UCSD-AML1 (cell line): ENCODE measurements around the gene FAM120B.
"Not testable (repeated sequence)": the region's sequence is repeated elsewhere in the genome, so short reads cannot be mapped to it uniquely, and the experiment has no call there.

Experiments used
- DNase-seq: peaks from one replicate; lab custom pipeline; 2025; ENCODE audit not compliant: unreplicated experiment; lab: John Stamatoyannopoulos, UW

FAM120B gene

DNA sequence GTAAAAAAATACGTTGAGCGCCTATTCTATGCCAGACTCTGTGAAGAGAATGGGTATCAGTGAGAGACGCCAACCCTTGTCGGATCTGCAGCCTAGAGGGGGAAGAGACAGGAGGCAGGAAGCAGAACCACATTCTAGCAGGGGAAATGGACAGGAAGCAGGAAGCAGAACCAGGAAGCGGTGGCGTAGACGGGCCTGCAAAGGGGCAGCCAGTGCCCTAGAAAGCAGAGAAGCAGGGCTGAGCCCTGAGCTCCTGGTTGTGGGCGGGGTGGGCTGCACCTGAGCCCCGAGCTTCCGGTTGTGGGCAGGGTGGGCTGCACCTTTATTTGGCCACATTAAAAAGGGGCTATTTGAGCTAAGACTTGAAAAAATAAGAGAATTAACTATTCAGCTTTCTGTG lies 71.9 kb downstream of the FAM120B start:
- no peak for DNase-seq

DNA sequence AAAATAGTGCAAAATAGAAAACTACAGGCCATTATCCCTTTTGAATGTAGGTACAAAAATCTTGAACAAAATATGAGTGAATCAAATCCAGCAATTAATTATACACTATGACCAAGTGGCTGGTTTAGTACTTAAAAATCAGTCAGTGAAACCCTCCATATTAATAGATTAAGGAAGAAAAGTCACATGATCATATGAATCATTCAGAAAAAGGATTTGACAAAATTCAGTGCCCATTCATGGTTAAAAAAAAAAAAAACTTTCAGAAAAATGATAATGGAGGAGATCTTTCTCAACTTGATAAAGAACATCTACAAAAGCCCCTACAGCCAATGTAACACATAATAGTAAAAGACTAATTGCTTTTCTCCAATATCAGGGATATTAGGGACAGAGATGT lies 75.0 kb downstream of the FAM120B start:
- no peak for DNase-seq

DNA sequence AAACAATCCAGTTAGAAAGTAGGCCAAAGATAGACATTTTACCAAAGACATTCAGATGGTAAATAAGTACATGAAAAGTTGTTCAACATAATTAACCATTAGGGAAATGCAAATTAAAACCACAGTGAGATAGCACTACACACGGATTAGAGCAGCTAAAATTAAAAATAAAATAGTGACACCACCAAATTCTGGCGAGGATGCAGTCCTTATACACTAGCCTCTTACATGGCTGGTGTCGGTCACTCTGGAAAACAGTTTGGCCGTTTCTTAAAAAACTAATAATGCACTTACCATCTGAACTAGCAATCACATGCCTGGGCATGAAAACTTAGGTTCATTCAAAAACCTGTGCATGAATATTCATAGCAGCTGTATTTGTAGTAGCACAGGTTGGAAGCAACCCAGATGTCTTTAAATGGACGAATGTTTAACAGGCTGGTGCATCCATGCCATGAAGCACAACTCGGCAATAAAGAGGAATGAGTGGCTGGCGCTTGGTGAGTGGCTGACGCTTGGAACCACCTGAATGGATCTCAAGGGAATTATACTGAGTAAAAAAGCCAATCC lies 77.0 kb downstream of the FAM120B start:
- no peak for DNase-seq

DNA sequence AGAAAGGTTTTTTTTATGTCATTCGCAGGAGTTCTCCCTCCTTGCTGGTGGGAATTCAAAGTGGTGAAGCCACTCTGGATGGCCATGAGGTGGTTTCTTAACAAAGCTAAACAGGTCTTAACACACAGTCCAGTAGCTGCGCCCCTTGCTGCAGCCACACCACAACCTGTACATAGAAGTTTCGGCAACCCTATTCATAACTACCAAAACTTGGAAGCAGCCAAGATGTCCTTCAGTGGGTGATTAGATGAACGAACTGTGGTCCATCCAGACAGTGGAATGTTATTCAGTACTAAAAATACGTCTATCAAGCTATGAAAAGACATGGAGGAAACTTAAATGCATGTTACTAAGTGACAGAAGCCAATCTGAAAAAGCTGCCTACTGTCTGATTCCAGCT lies 78.9 kb downstream of the FAM120B start:
- no peak for DNase-seq

DNA sequence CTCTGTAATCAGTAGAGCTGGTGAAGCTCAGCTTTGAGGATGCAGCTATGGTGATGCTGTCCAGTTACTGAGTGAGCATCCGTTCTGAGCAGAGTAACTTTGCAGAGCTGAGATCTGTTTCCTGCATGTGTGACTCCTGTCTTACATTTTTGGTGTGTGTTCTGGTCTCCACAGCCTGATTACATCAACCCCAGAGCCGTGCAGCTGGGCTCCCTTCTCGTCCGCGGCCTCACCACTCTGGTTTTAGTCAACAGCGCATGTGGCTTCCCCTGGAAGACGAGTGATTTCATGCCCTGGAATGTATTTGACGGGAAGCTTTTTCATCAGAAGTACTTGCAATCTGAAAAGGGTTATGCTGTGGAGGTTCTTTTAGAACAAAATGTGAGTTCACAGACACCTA lies 81.6 kb downstream of the FAM120B start:
- DNase-seq: no peak

DNA sequence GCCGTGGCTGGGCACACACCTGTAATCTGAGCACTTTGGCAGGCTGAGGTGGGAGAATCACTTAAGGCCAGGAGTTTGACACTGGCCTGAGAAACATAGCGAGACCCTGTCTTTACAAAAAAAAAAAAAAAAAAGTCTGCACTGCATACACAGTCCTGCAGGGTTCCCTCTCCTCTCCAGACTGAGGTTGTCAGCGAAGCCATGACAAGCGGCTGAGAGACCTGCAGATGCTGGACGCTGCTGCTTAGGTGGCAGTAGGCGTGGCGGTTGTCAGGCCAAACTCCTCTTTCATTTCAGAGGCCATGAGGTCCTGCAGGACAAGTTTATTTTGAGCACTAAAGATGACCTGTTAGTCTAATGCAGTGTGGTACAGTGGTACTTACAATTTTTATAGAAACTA lies 86.5 kb downstream of the FAM120B start:
- no peak for DNase-seq

DNA sequence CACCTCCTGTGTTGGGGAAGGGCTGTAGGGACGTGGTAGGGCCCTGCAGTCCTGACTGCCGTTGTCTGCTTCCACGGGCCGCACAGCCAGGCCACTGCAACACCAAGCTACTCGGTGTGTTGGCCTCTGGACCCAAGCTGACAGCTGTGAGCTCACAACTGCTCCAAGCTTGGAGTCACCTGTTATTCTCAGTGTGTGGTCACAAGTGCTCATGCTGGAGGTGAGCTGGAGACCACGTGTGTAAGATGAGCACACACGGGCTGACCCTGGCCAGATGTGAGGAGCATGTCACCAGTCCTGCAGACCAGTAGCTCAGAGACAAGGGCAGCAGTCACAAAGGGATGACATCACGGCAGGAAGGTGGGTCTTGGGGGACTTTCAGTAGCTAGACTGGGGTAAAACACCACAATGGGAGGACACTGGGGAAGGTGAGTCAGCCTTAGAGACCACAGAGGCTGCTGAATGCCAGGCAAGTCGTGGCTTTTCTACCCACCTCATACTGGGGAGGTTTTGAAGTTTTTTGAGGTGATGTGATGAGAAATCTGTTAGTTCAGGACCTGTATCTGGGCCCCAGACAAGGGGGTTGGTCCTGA lies 87.3 kb downstream of the FAM120B start:
- DNase-seq: no peak

DNA sequence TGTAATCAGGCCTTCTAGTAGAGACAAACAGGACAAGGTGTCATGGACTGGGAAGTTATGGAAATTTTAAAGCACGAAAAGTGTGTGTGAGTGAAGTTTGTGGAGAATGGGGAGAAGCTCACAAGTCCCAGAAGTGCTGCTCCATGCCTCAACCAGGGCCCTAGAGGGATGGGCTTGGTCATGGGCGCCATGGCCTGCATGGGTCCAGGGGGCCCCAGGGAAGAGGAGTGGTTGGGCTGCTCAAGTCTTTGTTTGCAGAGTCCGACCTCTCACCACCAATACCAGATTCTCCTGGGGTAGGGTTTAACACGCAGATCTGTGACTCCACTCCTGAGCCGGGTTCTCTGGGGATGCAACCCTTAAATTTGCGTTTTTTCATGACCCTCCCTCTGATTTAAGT lies 88.4 kb downstream of the FAM120B start:
- no peak for DNase-seq

DNA sequence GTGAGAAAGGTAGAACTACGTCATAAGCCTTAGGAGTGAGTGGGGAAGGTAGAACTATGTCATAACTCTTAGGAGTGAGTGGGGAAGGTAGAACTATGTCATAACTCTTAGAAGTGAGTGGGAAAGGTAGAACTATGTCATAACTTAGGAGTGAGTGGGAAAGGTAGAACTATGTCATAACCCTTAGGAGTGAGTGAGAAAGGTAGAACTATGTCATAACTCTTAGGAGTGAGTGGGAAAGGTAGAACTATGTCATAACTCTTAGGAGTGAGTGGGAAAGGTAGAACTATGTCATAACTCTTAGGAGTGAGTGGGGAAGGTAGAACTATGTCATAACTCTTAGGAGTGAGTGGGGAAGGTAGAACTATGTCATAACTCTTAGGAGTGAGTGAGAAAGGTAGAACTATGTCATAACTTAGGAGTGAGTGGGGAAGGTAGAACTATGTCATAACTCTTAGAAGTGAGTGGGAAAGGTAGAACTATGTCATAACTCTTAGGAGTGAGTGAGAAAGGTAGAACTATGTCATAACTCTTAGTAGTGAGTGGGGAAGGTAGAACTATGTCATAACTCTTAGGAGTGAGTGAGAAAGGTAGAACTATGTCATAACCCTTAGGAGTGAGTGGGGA lies 92.3 kb downstream of the FAM120B start:
- DNase-seq: not testable (repeated sequence)

DNA sequence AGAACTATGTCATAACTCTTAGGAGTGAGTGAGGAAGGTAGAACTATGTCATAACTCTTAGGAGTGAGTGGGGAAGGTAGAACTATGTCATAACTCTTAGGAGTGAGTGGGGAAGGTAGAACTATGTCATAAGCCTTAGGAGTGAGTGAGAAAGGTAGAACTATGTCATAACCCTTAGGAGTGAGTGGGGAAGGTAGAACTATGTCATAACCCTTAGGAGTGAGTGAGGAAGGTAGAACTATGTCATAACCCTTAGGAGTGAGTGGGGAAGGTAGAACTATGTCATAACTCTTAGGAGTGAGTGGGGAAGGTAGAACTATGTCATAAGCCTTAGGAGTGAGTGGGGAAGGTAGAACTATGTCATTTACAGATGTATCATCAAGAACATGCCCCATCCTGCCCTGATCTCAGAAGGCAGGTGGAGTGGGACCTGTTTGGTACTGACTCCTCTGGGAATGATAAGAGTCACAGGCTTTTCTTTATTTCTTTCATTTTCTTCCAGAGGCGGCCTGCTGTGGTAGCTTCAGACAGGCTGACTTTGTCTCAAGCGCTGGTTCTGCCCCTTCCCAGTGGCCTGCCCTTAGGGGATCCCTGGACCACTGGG lies 93.5 kb downstream of the FAM120B start:
- not testable (repeated sequence) for DNase-seq

DNA sequence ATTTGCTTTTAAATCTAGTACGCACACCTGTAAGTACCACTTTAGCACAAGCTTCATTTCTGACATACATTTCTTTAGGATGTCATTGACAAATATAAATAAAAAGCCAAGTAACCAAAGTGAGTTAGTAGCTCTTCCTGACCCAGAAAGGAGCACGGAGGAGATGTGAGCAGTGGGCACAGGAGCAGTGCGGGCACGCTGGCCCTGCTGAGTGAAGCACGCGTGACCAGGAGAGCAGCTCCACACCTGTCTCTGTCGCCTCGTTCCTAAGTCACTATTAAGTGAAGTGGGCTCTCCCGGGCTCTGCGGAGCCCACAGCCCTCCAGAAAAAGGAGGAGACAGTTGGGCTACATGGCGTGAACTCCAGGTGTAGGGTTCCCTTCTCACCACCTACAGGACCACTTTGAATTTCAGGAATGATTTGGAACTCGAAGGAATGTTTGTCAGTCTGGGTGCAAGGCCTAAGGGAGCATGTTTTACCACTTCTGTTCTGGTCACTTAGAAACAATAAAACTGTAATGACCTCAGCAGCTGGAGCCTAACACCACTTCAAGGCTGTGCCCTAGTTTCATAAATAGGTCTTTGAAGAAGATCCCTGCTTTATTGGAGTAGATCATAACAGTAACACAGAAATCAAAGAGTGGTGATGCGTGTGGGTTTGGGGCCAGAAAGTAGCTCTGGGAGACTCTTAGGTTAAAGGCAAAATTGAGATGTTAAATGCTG lies 95.9 kb downstream of the FAM120B start:
- no peak for DNase-seq

DNA sequence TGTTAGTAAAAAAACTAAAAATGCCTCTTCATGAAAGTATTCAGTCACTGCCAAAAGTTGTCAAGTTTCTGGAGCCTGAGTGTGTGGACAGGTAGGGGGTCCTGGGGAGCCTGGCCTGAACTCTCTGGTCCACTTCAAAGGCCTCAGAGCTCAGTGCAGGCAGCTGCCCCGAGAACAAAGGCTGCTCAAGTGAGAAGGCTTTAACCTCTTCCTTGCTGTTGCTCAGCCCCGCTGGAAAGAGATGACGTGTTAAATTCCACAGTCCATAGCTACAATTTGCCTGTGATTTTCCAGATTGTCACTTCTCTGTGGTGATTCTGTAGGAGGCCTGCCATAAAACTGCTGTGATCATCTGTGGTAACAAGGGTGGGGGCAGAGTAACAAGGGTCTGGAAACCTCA lies 96.9 kb downstream of the FAM120B start:
- no peak for DNase-seq

DNA sequence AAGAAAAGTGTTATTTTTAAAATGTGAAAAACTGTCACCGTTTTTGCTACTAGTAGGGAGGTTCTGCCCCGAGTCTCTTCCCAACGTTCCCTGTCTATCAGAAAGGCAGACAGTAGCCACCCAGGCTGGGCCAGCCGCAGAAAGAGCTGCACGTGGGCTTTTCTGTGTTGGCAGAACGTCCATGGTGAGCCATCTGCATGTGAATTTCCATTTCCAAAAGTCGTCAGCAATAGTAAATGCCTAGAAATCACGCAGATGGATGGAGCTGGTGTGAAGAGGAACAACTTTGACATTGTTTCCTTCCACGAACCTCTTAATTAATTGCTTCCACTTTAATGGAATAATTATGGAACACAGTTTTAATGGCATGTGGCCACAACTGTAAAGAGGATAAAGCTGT lies 97.5 kb downstream of the FAM120B start:
- no peak for DNase-seq

DNA sequence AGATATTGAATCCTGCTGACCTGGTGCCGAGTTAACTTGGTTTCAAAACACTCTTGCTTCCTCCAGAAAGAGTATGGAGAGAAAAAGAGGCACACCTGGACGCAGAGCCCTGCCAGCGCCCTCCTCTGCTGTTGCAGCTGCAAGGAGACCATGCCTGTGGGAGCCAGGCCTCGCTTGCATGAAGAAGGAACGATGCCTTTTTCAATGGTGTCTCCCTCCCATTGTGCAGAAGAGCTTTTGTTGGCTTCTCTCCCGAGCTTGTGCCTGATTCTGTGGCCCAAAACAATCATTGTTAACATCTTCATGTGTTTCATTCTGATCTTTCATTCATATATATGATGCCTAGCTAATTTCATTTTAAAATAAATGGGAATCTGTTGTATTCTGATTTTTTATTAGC lies 98.1 kb downstream of the FAM120B start:
- no peak for DNase-seq

DNA sequence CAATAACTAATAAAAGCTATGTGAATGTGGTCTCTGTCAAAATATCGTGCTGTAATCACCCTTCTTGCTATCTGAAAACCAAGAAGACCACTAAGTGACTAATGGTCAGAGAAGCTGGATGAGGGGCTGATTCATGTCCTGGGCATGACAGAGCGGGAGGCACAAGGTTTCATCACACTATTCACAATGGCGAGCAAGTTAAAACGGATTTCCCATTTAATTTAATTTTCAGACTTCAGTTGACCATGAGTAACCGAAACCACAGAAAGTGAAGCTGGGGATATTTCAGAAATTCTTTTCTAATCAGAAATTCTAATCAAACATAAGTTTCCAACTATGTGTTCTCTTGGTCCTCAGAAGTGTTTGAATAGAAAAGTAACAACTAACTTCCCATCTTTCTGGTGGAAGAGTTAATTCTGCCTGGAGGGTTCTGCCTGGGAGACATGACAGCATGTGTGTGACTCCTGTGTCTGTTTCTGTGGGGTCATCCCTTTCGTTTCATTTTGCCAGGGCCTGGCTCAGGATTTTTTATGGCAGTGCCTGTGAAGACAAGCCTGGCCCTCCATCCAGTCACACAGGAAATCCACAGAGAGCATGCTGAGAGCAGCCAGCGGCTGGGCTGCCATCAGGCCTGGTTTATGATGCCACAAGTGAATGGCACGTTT lies 98.9 kb downstream of the FAM120B start:
- no peak for DNase-seq

DNA sequence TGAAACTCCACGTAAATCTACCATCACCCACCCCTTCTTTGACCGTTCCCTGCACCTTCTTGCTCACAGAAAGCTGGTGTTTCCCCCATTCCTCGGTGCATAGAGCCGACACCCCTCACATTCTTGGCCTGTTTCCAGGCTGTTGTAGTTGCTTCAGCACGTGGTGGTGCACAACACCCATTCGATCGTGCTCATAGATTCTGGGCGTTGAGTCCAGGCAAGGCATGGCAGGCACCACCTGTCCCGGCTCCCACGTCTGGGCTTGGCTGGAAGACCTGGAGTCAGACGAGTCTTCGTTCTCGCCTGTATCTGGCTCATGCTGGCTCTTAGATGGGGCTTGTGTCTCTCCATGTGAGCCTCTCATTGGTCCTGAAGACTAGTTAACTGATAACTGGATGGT lies 100.6 kb downstream of the FAM120B start:
- DNase-seq: no peak

DNA sequence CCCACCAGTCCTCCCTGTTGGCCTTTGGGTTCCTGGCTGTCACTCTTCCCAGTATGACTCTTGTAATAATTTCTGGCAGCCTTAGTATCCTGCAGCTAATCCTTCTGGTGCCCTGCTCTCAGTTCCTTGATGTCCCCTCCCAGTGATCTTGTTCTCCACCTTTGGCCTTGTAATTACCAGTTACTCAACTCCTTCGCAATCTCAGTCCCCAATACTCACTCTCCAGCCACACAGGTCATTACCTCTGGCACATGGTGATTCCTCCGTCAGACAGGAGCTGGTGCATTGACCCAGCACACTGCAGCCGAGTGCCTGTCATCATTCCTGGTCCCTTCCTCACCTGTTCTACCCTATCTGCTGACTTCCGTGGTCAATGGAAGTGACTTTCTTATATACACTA lies 101.4 kb downstream of the FAM120B start:
- no peak for DNase-seq

DNA sequence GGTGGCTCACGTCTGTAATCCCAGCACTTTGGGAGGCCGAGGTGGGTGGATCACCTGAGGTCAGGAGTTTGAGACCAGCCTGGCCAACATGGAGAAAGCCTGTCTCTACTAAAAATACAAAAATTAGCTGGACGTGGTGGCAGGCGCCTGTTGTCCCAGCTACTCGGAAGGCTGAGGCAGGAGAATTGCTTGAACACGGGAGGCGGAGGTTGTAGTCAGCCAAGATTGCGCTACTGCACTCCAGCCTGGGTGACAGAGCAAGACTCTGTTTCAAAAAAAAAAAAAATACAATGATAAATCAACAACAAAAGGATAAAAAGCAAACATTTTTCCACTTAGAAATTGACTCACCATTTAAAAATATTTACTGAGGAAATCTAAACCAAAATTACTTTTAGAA lies 103.2 kb downstream of the FAM120B start:
- DNase-seq: not testable (repeated sequence)

DNA sequence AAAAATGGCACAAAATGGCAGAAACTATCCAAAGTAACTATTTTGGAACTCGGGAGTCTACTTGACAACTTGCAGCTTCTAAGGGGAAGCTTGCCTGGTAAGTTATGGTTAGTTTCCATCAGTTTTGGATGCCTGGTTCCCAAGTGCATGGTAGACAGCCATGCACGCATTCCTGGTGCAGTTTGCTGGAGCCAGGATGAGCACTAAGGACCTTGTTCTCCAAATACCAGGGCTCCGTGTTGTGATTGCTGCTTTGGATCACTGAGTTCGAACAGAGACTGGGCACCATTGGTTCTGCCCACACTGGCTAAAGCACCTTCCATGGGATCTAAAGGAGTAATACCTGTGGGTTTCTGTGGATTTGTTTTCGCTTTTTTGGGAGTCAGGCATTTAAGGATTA lies 103.7 kb downstream of the FAM120B start:
- no peak for DNase-seq

DNA sequence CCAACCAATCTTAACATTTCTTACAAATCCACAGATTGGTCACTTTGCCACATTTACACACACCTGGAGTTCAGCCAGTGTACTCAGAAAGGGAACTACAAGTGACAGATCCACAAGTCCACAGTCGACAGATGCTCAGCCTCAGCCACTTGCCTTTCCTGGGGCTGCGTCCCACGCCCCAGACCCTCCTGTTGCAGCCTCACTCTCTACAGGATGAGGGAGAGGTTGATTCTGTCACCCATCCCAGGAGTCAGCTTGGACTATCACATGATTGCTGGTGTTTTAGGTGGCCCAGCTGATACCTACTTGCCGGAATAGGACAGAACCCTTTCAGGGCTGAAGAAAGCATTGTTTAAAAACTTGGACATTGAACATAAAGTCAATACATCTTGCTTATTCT lies 108.8 kb downstream of the FAM120B start:
- DNase-seq: no peak

DNA sequence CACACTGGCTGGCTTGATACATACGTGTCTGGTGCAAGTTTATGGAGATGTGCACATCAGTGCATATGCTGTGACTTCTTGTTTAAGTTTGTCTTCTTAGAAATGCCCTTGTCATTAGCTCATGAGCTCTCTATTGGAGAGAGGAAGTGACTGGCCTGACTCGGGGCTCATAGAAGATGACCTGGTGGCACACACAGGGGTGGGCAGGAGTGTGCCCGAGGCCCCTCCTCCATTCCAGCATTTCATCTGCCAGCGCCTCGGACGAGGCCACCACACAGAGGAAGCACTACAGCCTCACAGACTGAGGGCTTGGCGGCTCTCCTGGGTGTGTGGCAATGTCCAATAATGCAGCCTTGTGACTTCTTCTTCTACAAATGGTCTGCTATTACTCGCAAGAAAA lies 109.7 kb downstream of the FAM120B start:
- DNase-seq: no peak
